ENCODE measurements around the gene CYP20A1.
A peak's percentile ranks its signal among the peaks of the same experiment; 100 is the strongest.
"Not testable (repeated sequence)": the region's sequence is repeated elsewhere in the genome, so short reads cannot be mapped to it uniquely, and the experiment has no call there.

The CYP20A1 gene

DNA sequence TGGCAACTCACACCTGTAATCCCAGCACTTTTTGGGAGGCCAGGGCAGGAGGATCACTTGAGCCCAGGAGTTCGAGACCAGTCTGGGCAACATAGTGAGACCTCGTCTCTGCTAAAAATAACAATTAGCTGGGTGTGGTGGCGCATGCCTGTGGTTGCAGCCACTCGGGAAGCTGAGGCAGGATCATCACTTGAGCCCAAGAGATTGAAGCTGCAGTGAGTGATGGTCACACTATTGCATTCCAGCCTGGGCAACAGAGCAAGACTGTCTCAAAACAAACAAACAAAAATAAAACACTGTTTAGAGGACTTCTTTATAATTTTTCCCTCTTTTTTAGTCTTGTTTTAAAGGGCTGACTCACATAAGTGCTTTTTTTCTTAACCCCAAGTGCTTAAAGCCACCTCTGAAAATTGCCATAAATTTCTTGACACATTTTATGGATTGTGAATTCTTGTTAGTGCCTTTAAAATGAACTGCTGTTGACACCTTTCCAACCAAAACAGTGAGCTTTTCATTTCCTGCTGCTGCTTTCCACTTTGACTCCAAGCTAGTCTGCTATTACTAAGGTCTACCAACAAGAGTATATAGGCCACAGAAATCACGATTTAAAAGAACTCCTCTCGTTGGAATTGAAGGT lies 41.7 kb downstream of the CYP20A1 start:
- DNase-seq (ENCODE audit: low spot score) (no peak), FAIRE-seq (no peak)

DNA sequence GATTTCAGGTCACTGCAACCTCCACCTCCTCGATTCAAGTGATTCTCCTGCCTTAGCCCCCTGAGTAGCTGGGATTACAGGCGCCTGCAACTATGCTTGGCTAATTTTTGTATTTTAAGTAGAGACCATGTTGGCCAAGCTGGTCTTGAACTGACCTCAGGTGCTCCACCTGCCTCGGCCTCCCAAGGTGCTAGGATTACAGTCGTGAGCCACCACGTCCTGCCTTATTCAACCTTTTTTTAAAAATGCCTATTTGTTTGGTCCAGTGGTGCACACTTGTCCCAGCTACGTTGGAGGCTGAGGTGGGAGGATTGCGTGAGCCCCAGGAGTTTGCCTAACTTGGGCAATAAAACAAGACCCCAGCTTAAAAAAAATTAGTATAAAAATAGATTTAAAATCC lies 43.3 kb downstream of the CYP20A1 start:
- FAIRE-seq (no peak), DNase-seq (ENCODE audit: low spot score) (no peak)

DNA sequence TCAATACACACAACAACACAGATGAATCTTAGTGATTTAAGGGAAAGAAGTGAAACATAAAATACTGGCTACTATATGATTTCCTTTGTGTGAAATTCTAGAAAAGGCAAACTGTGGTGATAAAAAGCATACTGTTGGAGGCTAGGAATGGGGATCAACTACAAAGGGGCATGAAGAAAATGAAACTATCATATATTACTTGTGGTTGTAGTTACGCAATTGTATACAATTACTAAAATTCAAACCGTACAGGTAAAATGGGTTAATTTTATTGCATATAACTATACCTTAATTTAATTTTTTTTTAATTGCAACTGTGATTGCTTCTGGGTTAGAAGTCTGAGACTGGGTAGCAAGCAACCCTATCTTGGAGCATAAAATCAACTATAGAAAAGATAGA lies 47.7 kb downstream of the CYP20A1 start:
- FAIRE-seq, result no peak

DNA sequence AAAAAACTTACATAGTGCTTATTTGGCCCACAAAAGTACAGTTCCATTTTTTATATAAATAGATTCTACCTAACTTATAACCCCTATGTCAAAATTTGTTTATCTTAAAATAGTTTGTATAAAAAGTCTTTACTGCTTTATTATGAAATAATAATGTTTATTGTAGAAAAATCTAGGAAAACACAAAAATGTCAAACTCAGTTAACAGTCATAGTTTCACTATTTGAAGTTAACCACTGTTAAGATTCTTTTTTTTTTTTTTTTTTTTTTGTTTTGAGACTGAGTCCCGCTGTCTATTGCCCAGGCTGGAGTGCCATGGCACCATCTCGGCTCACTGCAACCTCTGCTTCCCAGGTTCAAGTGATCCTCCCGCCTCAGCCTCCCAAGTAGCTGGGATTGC lies 62.8 kb downstream of the CYP20A1 start:
- FAIRE-seq (no peak), DNase-seq (ENCODE audit: low spot score) (no peak)

More for the DNA sequence above, 47.7 kb downstream of the CYP20A1 start:
- DNase-seq (ENCODE audit: low spot score), result no peak

DNA sequence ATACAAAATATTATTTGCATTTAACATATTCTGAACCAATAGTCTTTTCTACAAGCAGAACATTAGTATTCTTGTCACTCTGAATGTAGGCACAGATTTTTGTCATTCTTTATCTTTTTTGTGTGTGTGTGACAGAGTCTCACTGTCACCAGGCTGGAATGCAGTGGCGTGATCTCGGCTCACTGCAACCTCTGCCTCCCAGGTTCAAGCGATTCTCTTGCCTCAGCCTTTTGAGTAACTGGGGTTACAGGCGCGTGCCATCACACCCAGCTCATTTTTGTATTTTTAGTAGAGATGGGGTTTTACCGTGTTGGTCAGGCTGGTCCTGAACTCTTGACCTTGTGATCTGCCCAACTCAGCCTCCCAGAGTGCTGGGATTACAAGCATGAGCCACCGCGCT lies 63.8 kb downstream of the CYP20A1 start:
- not testable (repeated sequence) for FAIRE-seq; DNase-seq (ENCODE audit: low spot score)

DNA sequence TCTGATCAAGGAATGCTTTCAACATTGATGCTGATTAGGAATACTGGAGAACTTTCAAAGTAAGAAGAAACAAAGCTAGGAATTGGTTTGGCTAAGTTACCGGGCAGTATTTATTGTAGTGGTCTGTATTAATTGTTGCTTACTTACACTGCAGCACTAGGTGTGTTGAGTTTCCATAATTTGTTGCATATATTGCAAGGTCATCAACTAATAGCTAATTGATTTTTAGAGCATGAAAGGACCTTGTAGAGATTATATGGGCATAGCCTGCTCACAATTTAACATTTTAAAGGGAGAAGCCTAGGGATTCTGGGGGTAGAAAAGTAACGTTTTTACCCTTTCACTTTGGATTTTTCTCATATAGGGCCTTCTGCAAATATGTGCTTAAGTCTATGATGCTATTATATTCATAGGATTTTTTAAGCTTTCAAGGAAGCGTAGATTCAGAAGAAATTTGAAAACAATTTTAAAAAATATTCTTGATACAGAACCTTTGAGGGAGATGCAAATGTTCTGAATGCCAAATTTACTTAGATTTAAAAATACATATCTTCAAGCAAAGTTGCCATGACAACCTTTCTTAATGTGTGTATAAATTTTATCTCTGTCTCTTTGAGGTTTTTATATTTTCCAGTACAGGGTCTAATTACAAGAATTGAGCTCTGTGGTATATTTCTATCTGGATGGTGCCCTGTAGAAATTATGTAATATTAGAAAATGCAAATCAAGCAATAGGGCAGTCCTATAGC lies 72.0 kb downstream of the CYP20A1 start:
- DNase-seq (ENCODE audit: low spot score) (no peak), FAIRE-seq (no peak)

DNA sequence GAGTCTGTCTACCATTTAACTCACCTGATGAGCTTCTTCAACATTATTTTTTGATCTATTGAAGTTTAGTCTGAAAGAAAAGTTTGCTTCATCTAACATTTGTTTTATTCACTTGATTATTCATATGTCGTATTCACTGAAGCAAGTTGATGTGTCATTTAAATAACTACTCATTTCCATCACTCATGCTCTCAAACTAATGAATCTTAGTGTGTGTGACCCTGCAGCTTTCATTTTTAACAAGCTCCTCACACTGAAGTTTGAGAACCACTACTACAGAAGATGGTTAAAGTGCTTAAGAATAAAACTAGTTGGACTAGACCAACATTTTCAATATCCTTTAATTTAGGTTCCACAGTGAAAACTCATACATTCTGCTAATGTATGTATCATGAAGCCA lies 87.5 kb downstream of the CYP20A1 start:
- FAIRE-seq, result no peak
- no peak for DNase-seq (ENCODE audit: low spot score)

DNA sequence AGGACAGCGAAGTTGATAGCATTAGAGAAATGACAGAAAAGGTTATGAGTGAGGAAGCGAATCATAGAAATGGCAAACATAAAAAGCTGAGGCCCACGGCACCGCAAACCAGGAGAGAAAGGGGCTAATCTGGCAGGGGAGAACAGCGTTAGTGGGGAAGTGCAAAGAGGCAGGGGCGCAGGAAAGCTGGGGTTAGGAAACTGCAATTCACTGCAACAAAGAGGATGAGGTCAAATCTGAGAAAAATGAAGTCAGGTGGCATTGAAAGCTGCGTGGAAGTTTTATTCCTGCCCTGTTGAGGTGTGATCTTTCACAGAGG lies 88.7 kb downstream of the CYP20A1 start:
- FAIRE-seq (no peak), DNase-seq (ENCODE audit: low spot score) (no peak)

DNA sequence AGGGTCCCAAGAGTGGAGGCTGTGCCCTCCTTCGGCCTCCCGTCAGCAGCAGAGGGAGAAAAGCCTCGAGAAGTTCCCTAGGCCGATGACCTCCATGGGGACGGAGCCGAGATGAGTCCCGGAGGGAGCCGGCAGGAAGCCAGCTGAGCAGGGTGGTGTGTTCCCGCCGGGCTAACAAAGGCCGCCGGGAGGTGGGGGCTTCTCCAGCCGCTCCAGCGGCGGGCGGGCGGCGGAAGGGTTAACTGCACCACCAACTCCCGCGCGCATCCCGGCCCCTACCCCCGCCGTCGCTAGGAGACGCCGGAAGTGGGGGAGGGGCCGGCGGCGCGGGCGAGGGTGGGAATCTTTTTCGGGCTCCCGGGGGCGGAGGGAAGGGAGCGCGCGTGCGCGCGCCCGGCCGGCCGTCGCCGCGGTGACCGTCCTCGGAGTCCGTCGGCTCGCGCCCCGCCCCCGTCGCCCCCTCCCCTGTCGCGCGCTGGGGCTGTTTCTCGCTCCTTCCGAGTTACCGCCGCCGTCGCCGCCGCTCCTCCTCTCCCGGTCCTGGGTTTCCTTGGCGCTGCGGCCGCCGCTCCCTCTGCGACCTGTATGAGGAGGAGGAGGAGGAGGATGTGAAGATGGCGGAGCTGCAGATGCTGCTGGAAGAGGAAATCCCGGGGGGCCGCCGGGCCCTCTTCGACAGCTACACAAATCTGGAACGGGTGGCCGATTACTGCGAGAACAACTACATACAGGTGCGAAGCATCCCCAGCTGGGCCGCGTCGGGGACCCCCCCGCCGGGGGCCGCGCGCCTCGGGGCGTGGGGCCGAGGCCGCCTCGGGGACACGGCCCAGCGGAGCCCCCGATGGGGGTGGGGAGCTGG lies 89.3 kb downstream of the CYP20A1 start, which contains the start of gene ABI2:
ABI2 (plus strand) TSS at position 494 of the 859 bp plus-strand sequence; CDS start at position 615, 121 bp downstream.
- FAIRE-seq, result no peak
- peak; percentile 68 for DNase-seq (ENCODE audit: low spot score)

DNA sequence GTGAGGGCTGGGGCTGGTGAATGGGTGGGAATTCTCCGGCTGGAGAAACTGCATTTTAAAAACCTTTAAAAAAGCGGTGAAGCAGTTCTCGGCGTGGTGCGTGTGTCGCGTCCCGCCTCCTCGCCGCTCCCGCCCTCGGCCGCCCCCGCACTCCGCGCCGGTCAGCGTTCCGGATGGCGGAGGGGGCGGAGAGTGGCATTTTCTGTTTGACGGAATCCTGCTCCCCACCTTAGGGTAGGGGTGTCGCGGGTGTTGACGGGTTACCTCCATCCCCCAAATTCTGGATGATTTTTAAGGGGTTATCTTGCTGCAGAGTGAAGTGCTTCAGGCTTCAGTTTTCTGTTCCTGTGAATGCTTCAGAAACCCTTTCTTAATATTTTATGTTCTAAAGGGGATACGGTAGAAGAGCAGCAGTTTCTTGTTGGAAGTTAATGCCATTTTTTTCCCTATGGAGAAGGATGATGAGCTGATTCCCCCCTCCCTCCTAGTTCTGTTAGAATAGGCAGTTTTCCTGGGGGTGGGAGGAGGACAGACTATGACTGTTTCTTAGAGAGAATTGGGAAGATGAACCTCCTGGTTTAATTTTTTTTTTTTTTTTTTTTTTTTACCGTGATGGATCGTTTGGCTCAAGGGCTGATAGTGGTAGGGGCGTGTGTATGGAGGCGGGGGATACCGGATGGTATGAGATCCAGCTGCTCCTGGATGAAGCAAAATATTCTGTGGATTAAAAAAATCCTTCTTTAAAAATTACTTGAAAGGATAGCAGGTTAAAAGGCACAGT lies 90.1 kb downstream of the CYP20A1 start:
- no peak for DNase-seq (ENCODE audit: low spot score)

DNA sequence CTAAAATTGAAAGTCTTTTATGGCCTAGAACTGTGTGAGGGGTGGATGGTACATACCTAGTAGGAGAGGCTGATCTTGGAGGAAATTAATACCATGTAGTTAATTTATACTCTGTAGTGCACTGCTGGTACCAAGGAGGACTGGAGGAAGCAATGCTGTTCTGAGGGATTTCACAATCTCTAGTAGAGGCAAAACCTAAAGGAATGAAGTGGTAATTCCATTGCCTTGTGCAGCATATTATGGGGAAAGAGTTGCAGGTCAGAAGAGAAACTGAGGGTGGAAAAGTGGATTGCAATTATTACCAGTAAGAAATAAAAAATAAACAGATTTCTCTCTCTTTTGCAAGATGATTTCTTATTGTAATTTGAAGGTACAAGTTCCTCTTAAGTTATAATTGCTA lies 91.6 kb downstream of the CYP20A1 start:
- DNase-seq (ENCODE audit: low spot score), result no peak
- FAIRE-seq, result no peak

More for the DNA sequence above, 90.1 kb downstream of the CYP20A1 start:
- no peak for FAIRE-seq

DNA sequence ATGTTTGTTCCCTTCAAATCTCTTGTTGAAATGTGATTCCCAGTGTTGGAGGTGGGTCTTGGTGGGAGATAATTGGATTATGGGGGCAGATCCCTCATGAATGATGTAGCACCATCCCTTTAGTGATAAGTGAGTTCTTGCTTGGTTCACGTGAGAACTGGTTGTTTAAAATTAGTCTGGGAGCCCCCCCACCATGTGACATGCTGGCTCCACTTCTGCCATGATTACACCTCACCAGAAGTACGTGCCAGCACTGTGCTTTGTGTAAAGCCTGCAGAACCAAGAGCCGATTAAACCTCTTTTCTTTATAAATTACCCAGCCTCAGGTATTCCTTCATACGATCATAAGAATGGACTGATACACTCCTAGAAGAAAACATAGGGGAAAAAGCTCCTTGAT lies 99.5 kb downstream of the CYP20A1 start:
- DNase-seq (ENCODE audit: low spot score), result no peak
- no peak for FAIRE-seq

DNA sequence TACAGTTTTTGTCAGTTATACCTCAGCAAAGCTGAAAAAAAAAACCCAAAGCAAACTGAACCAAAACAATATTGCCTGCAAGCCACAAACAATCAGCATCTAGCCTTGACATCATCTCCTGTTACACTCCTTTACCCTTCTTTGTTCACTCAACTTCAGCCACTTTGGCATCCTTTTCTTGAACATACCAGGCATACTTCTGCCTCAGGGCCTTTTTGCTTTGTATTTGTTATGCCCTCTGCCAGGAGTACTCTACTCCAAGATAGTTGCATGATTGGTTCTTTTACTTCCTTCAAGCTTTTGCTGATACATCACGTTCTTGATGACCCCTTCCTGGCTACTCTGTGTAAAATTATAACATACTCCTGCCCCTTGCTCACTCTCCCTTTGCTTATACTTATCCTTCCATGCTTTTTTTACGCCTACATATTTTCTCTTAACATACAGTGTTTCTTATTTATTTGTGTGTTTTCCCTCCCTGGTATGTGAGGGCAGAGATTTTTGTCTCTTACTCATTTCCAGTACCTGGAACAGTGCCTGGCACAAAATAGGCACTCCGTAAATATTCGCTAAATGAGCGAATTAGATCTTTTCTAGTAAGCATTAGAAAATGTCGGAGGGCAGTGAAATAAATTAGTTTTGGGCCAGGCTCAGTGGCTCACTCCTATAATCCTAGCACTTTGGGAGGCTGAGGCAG lies 102.1 kb downstream of the CYP20A1 start:
- FAIRE-seq, result no peak
- DNase-seq (ENCODE audit: low spot score), result no peak

DNA sequence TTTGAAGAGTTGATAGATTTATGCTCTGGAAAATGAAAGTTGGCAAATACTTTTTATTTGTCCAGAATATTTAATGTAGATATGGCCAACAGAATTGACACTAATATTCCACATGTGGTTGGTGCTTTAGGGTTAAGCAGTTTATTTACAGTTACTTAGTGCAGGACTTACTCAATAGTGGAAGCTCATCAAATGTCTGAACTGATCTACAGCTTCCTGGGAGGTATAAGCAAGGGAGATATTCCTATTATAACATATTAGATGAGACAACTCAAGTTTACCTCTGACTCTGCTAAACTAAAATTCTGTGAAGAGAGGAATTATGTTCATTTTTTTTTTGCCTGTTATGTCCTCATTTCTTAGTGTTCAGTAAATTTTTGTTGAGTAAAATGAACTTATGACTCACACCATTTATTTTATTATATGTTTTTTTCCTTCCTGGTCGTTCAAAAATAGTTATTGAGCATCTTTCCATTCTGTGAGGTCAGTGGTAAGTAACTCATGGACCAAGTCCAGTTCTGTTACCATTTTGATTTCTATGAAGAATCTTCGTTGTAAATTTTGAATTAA lies 103.0 kb downstream of the CYP20A1 start:
- FAIRE-seq (no peak), DNase-seq (ENCODE audit: low spot score) (no peak)

DNA sequence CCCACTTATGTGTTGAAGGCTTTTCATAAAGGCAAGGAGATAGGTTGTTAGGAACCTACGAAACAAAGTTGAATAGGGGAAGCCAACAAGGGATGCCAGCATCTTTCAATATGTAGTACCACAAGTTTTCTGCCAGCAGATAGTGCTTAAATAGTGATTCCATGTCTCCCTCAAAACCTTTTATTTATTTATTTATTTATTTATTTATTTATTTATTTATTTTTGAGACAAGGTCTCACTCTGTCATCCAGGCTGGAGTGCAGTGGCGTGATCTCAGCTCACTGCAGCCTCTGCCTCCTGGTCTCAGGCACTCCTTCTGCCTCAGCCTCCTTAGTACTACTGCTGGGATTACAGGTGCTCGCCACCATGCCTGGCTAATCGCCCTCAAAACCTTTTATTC lies 103.6 kb downstream of the CYP20A1 start:
- not testable (repeated sequence) for FAIRE-seq; DNase-seq (ENCODE audit: low spot score)

DNA sequence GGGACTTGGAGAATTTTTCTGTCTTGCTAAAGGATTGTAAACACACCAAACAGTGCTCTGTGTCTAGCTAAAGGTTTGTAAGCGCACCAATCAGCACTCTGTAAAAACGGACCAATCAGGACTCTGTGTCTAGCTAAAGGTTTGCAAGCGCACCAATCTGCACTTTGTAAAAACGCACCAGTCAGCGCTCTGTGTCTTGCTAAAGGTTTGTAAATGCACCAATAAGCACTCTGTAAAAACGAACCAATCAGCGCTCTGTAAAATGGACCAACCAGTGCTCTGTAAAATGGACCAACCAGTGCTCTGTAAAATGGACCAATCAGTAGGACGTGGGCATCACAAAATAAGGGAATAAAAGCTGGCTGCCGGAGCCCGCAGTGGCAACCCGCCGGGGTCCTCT lies 105.8 kb downstream of the CYP20A1 start:
- DNase-seq (ENCODE audit: low spot score) (no peak), FAIRE-seq (no peak)

DNA sequence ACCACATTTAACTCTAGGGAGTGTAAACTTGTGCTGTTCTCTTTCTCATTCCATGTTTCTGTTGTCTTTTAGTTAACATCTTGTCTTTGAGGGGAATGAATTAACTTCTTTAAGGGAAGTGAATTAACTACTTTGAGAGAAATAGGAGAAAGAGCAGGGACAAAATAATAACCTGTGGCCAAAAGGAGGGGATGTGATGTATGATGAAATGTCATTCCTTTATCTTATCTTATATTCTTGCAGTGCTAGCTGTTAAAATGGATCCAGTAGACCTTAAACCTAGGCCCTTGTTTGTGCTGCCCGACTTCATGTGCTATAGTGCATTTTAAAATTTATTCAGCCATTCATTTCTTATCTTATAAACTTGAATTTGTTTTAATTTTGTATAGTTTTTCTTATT lies 107.8 kb downstream of the CYP20A1 start:
- FAIRE-seq (no peak), DNase-seq (ENCODE audit: low spot score) (no peak)

DNA sequence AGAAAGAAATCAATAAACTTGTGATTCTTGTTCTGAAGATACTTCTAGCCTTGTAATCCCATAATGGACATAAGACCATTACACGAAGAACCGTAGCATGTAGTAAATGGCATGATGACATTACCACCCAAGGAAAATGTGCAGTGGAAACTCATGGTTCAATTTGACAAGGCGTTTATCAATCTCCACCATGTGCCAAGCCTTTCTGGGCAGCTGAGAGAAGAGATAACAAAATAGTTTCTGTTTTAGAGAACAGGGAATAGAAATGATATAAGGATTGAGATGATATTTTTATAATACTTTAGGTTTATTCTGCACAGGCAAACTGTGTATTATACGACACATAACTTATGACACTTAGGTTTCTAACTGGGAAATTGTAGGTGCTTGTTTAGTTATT lies 108.6 kb downstream of the CYP20A1 start:
- no peak for DNase-seq (ENCODE audit: low spot score)
- FAIRE-seq, result no peak

DNA sequence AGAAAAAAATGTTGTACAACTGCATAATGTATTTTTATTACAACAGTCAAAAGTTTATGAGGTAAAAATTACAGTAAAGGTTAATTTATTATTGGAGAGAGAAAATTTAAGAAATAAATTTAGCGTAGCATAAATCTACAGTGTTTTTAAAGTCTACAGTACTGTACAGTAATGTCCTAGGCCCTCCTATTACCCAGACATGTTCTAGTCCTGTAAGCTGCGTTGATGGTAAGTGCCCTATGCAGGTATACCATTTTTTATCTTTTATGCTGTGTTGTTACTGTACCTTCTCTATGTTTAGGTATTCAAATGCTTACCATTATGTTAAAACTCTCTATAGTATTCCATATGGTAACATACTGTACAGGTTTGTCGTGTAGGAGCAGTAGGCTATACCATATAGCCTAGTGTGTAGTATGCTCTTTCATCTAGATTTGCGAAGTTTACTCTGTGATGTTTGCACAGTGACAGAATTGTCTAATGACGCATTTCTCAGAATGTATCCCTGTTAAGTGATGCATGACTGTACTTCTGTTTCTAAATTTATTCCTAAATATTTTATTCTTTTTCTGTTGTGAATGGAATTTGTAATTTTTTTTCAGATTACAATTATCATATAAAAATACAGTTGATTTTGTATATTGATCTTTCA lies 113.9 kb downstream of the CYP20A1 start:
- FAIRE-seq, result peak; percentile 66
- DNase-seq (ENCODE audit: low spot score), result peak; percentile 22

DNA sequence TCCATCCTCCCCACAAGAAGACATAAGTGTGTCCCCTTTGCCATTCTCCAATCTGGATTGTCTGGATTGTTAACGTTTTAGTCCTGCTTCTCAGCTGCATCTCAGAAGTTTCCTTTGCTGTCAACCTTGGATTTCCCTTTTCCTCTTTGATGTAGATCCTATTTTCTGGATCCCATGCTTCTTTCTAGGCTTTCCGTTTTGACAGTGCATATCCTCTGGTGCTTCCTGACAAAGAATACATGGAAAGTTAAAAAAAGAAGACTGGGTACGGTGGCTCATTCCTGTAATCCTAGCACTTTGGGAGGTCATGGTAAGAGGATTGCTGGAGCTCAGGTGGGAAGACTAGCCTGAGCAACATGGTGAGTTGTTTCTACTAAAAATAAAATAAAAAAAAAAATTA lies 116.1 kb downstream of the CYP20A1 start:
- no peak for FAIRE-seq
- DNase-seq (ENCODE audit: low spot score), result no peak

All from RCC 7860 (cell line).